Fibroblast of the aortic adventitia (primary cell): ENCODE results near the gene STRIP2. TPM values are rescaled to one million over a fixed set of nuclear protein-coding genes. Genes with fewer than 3 reads are reported as not detected.
A peak's percentile ranks its signal among the peaks of the same experiment; 100 is the strongest.

ENCODE experiments used
- DNase-seq: peaks from one replicate; pipeline ENCODE4 v3.0.0-alpha.2; 2010; ENCODE audit warnings: low read depth
- H3K4me3 ChIP-seq: 2 replicates; pipeline ENCODE4 v1.5.1; 2011; ENCODE audit warnings: low read depth, mild to moderate bottlenecking, control low read depth, low read length, moderate library complexity
- total RNA-seq: library from RNA; depleted of rRNA; stranded (reverse); fragments of >200 nt; gene quantifications from 2 replicates; pipeline ENCODE4 v1.2.3, GENCODE V29; 2012; ENCODE audit warnings: low replicate concordance
- TF ChIP-seq, protein P1 (sequence below): IDR thresholded peaks from 2 replicates; pipeline ENCODE4 v1.5.1; 2011; ENCODE audit warnings: mild to moderate bottlenecking, low read length, control low read depth, inconsistent platforms; ENCODE audit not compliant: insufficient read depth

The STRIP2 gene
- total RNA-seq, 1 donor = 6.9 TPM

DNA sequence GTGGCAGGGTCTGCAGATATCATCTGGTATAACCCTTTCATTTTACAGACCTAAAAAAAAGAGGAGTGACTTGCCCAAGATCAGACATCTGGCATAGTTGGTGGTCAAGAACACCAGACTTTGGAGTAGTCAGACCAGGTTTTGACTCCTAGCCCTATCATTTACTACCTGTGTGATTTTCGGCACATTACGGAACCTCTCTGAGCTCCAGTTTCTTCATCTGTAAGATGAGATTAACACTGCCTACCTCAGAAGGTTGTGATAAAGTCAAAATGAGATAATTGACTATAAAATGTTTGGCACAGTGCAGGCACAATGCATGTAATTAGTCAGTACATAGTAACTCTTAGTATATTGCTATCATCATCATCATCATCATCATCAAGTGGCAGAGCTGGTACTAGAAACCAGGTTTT lies 1.2 kb downstream of the STRIP2 start:
- peak overlapping the region; percentile 88 for H3K4me3 ChIP-seq
- TF ChIP-seq, protein P1, sequence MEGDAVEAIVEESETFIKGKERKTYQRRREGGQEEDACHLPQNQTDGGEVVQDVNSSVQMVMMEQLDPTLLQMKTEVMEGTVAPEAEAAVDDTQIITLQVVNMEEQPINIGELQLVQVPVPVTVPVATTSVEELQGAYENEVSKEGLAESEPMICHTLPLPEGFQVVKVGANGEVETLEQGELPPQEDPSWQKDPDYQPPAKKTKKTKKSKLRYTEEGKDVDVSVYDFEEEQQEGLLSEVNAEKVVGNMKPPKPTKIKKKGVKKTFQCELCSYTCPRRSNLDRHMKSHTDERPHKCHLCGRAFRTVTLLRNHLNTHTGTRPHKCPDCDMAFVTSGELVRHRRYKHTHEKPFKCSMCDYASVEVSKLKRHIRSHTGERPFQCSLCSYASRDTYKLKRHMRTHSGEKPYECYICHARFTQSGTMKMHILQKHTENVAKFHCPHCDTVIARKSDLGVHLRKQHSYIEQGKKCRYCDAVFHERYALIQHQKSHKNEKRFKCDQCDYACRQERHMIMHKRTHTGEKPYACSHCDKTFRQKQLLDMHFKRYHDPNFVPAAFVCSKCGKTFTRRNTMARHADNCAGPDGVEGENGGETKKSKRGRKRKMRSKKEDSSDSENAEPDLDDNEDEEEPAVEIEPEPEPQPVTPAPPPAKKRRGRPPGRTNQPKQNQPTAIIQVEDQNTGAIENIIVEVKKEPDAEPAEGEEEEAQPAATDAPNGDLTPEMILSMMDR = no peak
- no peak for DNase-seq

DNA sequence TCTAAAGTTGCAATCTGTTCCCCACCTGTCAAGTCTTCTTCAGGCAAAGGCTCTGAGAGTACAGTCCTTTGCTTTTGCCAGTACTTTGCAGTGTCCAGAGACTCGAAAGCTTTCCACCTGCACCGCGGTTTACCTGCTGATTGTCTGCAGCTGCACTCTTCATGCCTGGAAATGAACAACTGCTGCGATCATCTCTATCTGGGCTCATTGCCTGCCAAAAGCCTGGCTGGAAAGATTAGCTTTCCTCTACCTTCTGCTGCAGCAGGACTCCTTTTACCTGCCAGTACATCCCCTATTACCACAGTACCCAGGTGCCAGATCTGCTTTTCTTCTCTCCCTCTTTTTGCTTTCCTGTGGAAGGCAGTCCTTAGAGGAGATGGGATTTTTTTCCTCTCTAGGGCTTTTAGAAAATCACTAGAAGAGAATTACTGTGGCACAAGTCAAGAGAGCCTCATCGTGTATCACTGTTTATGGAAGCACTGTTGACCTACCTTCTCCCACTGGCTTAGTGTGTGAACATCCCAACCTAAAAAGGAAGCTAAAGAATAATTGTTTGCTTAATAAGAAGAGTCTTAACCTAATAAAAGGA lies 2.2 kb downstream of the STRIP2 start:
- DNase-seq = no peak
- TF ChIP-seq, protein P1 = no peak
- H3K4me3 ChIP-seq = no peak overlapping the region

DNA sequence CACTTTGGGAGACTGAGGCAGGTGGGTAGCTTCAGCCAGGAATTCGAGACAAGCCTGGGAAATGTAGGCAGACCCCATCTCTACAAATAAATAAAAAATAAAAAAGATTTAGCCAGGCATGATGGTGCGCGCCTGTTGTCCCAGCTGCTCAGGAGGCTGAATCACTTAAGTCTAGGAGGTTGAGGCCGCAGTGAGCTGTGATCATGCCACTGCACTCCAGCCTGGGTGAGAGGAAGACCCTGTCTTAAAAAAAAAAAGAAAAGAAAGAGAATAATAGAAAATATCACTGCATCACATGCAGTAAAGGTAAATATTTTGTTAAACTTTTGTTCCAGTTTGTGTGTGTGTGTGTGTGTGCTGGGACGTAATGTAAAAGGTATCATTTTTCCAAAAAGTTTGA lies 3.0 kb downstream of the STRIP2 start:
- no peak for DNase-seq
- TF ChIP-seq, protein P1 = no peak
- no peak overlapping the region for H3K4me3 ChIP-seq

DNA sequence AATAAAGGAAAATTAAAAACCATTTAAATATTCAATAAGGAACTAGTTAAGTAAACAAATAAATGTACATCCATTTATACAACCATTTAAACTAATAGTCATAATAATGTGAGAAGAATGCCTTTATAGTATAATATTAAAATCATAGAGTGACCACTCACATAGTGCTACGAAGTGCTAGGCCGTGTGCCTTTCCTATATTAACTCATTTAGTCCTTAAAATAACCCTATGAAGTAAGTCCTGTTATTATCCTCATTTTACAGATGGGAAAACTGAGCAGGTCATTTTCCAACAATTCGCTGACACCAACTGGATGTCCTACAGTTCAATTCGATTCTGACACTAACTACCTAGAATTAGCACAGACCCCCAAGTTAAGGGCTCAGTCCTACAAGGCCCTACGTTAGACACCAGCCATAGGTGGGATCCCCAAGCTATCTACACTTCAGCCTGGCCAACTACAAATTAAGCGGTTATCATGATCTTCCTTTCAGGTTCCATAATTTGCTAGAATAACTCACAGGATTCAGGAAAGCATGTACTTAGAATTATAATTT lies 4.1 kb downstream of the STRIP2 start:
- DNase-seq = no peak
- H3K4me3 ChIP-seq = no peak overlapping the region
- TF ChIP-seq, protein P1 = no peak

DNA sequence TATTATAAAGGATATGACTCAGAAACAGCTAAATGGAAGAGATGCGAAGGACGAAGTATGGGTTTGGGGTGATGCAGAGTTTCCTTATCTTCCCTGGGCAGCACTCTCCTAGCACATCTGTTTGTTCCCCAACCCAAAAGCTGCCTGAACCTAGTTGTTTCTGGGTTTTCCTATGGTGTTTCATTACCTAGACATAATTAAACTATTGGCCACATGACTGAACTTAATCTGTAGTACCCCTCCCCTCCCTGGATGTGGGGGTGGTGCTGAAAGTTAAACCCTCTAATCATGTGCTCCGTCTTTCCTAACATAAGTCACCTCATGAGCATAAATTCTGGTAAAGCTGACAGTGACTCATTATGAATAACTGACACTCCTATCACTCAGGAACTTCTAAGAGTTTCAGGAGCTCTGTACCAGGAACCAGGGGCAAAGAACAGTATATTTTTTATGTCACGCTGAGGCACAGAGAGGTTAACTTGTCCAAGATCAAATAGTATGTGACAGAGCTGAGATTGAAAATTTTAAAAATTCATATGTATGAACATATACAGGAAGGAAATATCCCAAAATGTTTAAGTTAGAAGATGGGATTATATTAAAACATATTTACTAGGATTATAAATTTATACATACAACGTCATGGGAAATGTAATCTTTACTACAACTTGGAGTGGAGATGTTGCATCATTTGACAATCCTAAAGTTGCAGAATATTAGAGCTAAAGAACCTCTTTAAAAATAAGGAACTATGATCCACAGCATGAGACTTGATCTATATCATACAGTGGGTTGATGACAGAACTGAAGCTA lies 4.8 kb downstream of the STRIP2 start:
- peak; percentile 43 for DNase-seq
- TF ChIP-seq, protein P1 = no peak
- H3K4me3 ChIP-seq = no peak overlapping the region

DNA sequence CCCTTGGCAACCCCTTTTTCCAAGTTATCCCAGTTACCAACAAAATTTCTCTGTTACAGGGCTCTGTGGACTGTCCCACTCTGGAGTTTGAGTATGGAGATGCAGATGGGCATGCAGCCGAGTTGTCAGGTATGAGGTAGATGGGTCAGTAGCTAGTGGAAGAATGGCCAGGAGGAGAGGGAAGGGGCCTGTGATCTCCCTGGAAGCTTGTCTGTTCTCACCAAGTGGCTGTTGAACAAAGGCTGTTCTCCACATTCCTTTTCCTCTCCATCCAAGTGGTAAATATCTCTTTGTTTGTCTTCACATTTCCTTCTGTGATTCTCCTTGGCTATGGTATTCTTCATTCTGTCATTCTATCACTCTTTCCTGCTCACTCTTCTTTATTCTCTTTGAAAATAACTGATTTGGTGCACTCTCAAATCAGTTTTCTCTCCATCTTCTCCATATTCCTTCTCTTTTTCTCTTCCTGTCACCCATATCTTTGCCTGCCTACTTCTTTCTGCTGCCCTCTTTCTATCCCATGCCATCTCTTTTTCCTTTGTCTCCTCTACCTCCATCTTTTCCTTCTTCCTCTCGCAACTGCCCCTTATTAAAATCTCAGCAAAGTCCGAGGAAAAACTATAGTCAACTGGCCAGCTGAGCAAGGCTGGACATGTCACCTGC lies 5.9 kb downstream of the STRIP2 start:
- H3K4me3 ChIP-seq = no peak overlapping the region
- TF ChIP-seq, protein P1 = no peak
- DNase-seq = no peak
